T-helper 2 cell (primary cell): ENCODE data around the gene PAPPA.

Experiments
- DNase-seq, 5 experiments: peaks; one replicate each; pipeline versions ENCODE4 v3.0.0 to v3.0.0-alpha.2; 2012 to 2022

Gene PAPPA

GRCh38 chr9:116389541-116390302 lies 236.1 kb downstream of the PAPPA start:
- no peak for DNase-seq

GRCh38 chr9:116390303-116391228 lies 237.0 kb downstream of the PAPPA start:
- no peak for DNase-seq

GRCh38 chr9:116391306-116391900 lies 237.8 kb downstream of the PAPPA start:
- DNase-seq, result no peak

DNA sequence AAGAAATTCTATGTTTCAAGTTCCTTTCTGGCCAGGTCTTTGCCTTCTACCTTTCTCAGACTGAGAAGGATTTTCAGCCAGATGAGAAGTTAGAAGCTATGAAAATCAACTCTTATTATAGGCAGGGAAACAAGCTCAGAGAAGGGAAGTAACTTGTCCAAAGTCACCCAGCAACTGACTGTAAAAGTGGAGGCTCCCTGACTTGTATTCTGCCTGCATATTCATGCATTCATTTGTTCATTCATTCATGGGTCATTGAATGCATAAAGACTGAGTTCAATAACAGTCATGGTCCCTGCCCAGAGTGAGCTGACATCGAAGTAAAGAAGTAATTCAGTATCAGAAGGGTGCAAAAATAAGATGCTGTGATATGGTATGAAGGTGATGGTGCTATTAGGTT lies 239.6 kb downstream of the PAPPA start:
- no peak for DNase-seq

DNA sequence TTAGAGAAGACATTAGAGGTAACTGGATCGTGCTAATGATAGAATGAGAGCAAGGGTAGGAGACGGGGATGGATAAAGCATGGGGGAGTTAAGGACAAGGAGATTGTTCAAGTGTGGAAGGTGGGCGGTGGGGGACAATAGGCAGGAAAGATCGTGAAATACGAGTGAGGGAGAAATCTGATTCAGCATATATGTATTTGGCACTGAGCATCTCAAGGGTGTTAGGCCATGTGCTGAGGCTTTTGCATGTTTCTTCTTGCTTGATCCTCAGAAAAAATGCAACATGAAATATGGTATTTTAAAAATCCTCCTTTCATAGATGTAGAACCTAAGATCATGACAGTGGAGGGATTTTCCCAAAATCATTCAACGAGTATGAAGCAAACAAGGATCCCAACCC lies 240.5 kb downstream of the PAPPA start:
- no peak for DNase-seq

DNA sequence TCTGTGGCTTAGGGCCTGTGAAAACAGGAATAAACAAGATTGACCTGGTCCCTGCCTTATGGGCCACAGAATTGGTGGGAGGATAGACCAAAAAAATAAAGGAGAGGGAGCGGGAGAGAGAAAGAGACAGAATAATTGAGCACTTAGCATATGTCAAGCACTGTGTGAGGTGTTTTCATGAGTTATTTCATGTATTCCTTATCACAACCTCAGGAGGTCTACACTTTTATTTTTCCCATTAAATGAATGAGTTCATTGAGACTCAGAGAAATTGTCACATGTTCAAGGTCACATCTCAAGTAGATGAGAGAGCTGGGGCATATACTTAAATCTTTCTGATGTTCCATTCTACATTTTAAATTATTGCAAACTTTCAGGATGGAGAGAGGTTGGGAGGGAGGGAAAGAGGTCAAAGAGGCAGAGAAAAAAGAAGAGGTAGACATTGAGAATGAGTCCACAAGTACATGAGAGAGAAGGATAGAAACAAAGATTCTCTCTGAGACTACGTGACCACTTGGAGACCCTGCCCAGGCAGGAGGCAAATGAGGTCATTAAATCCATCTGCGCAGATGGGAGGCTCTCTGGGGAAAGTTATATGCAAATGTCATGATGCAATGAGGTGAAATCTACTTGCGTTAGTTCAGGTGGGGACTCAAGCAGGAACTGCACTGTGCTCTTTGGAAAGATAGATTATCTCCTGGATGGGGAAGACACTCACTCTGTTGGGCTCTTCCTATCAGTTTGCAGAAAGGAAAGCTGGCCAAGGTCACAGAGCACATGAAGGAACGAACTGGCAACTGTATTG lies 241.5 kb downstream of the PAPPA start:
- DNase-seq, result no peak

DNA sequence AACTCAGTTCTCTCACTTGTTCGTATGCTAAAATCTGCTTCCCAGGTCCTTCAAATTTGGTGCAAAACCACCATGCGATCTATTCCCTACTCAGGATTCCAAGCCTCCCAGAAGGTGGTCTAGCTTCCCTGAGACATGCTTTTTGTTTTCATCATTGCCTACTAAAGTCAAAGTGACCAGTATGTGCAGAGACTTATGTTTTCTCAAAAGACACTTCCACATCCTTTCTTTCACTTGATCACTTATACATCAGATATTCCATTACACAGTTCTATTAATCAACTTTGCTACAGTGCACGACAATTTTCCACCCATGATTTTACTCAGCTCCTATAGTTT lies 242.1 kb downstream of the PAPPA start:
- no peak for DNase-seq

- DNase-seq, result no peak
Measured at GRCh38 chr9:116403171-116403570, 249.6 kb downstream of the PAPPA start.

DNA sequence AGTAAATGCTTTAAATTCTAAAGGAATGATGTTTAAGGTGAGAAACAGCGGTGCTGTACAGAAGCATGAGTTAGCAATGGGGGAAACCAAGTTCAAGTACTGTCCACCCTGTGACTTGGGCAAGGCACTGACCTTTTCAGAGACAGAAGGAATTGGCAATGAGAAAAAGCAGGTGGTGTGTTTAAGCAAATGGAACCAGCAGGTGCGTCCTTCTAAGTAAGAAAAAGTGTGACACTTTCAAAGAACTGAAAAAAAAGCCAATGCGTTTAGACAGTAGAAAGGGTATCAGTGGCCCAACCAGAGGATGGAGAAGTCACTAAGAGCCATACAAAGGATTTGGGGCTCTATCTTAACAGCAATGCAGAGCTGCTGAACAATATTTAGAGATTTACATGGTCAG lies 250.6 kb downstream of the PAPPA start:
- DNase-seq, result no peak

DNA sequence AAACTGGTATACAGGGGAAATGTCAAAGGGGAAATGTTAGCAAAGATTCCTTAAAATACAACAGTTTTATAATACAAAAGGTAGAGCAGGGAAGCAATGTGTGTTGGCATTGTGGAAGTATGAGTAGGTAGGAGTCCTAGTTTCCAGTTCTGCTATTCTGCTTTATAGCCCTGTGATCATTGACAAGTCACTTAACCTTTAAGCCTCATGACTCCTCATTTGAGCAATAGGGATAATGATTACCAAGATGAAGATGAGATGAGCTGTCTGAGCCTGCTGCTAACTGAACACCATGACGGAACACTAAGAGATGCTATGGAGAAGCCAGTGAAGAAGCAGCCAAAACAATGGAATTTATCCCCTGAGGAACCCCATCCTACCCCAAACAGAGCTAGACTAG lies 251.7 kb downstream of the PAPPA start:
- DNase-seq, result no peak

GRCh38 chr9:116406469-116406868 lies 252.9 kb downstream of the PAPPA start:
- no peak for DNase-seq

DNA sequence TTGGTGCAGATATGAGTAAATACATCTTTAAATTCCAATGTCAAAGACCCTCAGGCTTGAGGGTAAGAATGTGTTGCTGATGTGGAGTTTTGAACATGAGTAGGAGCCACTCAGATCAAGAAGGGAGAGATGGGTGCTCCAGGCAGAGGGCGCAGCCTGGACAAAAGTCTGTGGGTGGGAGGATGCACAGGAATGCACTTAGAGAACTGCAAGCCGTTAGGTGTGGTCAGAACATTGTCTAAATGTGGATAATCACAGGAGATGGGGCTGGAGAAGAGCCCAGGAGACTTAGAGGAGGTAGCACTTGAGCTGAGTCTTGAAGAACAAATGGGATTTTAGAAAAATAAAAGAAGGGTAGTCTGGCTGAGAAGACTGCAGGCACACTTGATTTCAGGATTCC lies 255.5 kb downstream of the PAPPA start:
- no peak for DNase-seq

DNA sequence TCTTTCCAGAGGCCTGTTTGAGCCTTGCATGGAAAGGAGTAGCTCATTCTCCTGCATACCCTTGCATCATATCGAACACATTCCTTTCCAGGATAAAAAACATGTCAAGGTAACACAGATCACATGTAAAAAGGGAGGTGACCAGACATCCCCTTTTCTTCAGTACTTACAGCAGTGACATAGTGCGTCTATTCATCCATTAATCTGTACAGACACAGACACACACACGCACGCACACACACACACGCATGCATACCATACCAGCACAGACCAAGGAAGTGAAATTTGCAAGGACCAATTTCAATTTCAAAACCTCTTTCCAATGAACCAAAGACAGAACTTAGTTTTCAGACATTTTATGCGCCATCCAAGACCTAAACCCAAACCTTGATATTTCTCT lies 256.0 kb downstream of the PAPPA start:
- DNase-seq, result no peak

DNA sequence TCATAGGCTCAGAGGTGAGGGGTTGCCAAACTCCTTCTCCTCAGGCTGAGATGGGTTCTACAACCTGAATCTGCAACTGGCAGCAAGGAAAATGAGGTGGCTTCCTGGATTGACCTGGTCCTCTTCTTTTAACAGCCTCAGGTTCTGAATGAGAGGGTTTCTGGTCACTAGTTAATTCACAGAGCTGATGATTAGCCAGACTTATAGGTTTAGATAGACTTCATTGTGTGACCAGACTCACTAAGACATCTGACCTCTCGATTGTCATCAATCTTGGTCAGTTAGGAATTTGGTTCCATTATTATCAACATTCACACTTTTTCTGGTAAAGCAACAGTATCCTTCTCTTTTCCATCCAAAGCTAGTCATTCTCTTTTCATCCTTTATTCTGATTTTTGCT lies 257.9 kb downstream of the PAPPA start:
- DNase-seq, result no peak

GRCh38 chr9:116414374-116414773 lies 260.8 kb downstream of the PAPPA start:
- no peak for DNase-seq

GRCh38 chr9:116416421-116416820 lies 262.8 kb downstream of the PAPPA start:
- no peak for DNase-seq

DNA sequence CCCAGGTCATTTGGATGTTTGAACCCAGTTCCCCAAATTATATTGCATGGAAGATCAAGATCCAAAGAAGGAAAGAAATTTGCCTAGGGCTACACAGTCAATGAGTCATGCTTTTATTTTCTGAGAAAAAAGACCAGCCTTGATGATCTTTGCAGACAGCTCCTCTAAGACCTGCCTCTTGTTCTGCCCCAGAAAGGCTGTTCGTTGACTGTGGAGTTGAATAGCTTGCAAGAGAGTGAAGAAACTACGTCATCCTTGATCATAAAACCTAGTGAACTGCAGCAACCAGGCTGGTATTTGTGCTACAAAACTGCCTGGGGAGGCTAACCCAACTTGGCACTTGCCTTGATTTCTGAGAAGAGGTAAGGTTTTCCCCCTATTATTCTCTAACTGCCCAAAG lies 263.9 kb downstream of the PAPPA start:
- DNase-seq, result no peak

DNA sequence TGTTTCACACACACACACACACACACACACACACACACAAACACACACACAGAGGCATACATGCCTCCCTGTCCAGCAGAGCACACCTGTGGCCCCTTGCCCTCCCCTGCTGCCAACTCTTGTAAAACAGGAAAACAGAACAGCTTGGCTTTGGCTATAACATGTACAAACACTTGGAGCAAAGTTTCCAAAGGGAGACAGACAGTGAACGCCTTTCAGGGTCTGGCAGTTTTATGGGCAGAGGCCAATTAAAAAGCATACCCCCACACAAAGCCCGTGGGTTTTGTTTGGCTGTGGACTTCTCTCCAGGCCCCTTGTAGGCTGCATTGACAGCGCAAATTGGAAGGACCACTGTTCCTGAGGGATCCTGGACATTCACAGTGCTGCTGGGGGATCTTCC lies 265.6 kb downstream of the PAPPA start:
- DNase-seq, result no peak

- no peak for DNase-seq
Measured at GRCh38 chr9:116420993-116421538, 267.5 kb downstream of the PAPPA start.

DNA sequence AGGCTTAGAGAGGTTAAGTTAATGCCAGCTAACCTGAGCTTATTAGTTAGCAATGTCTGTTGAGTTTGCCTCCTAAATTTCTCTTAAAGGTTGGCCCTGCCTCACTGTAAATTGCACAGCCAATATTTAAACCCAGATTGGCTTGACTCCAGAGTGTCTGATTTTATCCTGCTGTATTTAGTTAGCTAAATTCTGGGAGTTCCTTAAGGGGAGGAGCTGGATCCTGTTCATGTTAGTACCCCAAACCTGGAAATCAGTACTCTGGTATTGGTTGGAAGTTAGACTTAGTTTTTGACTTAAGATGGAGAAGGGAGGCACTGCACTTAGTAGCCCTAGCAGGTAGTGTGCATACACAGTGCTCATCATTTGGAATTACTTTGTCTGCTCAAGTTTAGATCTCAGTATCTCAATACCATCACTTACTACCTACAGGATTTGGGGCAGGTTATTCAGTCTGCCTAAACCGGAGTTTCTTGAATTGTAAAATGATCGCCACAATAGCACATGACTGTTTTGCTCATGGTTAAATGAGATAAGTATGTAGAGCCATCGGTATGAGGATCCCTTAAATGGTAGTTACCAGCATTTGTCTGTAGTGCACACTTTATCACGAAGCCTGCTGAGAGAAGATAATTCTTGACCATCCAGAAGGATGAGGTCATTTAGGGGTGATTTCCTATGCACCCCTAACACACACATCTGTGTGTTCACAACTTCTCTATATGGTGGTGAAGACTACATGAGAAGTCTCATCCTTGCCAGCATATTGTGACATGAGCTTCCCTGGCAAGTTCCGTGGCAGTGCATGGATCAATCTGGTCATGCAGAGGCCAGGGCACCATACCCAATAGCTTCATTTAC lies 268.8 kb downstream of the PAPPA start:
- DNase-seq, result no peak

- DNase-seq, result no peak
Measured at GRCh38 chr9:116423149-116423548, 269.6 kb downstream of the PAPPA start.

DNA sequence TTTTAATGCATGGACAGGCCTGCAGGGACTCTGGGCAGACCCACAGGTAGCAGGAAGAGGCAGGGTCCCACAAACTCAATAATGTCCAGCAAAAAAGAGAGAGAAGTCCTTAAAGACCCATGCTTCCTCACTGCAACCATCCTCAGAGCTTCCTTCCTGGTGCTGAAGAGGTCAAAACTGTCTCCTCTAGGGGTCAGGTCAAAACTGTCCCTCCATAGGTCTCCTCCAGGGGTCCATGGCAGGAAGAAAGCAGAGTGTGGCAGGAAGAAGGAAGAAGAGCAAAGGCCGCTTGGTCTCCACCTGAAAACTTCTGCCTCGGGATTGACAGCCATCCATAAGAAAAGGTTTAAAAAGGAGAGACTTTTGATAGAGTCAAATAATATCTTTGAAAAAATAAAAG lies 271.7 kb downstream of the PAPPA start:
- no peak for DNase-seq
